GM18517 (cell line): ENCODE measurements around the gene RSBN1L.

Experiments used
- ATAC-seq: cut with Tn5 transposase; IDR thresholded peaks from one replicate; pipeline ENCODE4 v1.9.1; 2021; ENCODE audit warnings: mild to moderate bottlenecking, moderate library complexity; ENCODE audit not compliant: unreplicated experiment

The RSBN1L gene

GRCh38 chr7:77799078-77799964 lies 103.1 kb downstream of the RSBN1L start:
- ATAC-seq = no peak

- no peak for ATAC-seq
These were observed 103.9 kb downstream of the RSBN1L start for GRCh38 chr7:77800158-77800557.

GRCh38 chr7:77800730-77801129 lies 104.5 kb downstream of the RSBN1L start:
- ATAC-seq = no peak

GRCh38 chr7:77802557-77803405 lies 106.5 kb downstream of the RSBN1L start:
- no peak for ATAC-seq

GRCh38 chr7:77806425-77806824 lies 110.2 kb downstream of the RSBN1L start:
- no peak for ATAC-seq

GRCh38 chr7:77808517-77808916 lies 112.3 kb downstream of the RSBN1L start:
- no peak for ATAC-seq

GRCh38 chr7:77811516-77812289 lies 115.4 kb downstream of the RSBN1L start:
- ATAC-seq = no peak

GRCh38 chr7:77812290-77812685 lies 116.0 kb downstream of the RSBN1L start:
- ATAC-seq = no peak

GRCh38 chr7:77813180-77813579 lies 116.9 kb downstream of the RSBN1L start:
- no peak for ATAC-seq

GRCh38 chr7:77819021-77819420 lies 122.8 kb downstream of the RSBN1L start:
- no peak for ATAC-seq

GRCh38 chr7:77820967-77821366 lies 124.7 kb downstream of the RSBN1L start:
- ATAC-seq = no peak

- ATAC-seq = no peak
These were observed 126.0 kb downstream of the RSBN1L start for GRCh38 chr7:77822269-77822668.

GRCh38 chr7:77823787-77824186 lies 127.5 kb downstream of the RSBN1L start:
- peak; percentile 35 for ATAC-seq

- no peak for ATAC-seq
These were observed 128.4 kb downstream of the RSBN1L start for GRCh38 chr7:77824636-77825035.

- no peak for ATAC-seq
These were observed 128.9 kb downstream of the RSBN1L start for GRCh38 chr7:77825131-77825530.

- no peak for ATAC-seq
These were observed 130.0 kb downstream of the RSBN1L start for GRCh38 chr7:77826300-77826699.

- ATAC-seq = no peak
These were observed 131.7 kb downstream of the RSBN1L start for GRCh38 chr7:77827999-77828398.

GRCh38 chr7:77830649-77831355 lies 134.5 kb downstream of the RSBN1L start:
- ATAC-seq = no peak

- no peak for ATAC-seq
These were observed 135.2 kb downstream of the RSBN1L start for GRCh38 chr7:77831481-77831880.

- ATAC-seq = no peak
These were observed 135.7 kb downstream of the RSBN1L start for GRCh38 chr7:77831953-77832352.
